GM19452 (cell line): ENCODE results near the gene SCN8A.
"Not testable (repeated sequence)": the region's sequence is repeated elsewhere in the genome, so short reads cannot be mapped to it uniquely, and the experiment has no call there.

Experiments
- ATAC-seq: cut with Tn5 transposase; IDR thresholded peaks from one replicate; pipeline ENCODE4 v1.9.1; 2021; ENCODE audit not compliant: unreplicated experiment

SCN8A gene

DNA sequence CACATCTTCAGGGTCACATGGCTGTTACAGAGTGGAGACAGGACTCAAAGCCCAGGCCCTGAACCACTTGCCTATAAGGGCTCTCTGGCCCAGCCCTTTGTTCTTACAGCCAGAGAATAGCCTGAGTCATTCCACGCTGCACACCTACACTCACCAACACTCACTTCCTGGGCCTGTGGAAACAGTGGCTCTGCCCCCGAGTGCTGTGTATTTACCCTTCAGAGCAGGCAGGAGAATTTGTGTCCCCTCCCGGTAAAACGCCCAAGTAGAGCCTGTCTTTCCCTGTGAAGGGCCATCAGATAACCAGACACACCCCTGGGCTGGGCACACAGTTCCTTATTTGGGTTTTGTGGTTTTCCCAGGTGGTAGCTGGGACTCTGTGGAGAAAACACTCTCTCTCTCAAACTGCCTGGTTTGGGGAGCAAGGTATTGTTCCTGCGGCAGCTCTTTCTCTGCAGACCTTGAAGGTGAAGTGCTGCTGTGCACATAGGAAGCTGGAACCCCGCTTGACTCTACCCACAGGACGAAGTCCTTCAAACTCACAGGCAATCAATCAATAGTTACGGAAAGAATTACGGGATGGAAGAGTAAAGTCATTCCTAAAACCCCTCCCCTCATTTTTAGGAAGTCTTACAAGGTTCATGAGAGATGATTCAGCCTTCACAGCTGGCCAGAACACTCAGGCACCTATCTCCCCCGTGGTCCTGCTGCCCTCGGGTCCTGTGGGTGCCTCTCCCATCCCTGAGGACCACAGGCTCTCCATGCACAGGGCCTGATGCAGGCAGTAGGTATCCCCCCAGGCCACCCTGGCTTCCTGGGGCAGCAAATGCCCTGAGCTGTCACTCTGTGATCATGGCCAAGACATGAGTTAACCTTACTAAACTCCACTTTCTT lies 237.1 kb downstream of the SCN8A start:
- no peak for ATAC-seq

- no peak for ATAC-seq
Measured at GRCh38 chr12:51829011-51829481, 238.0 kb downstream of the SCN8A start.

GRCh38 chr12:51829641-51830040 lies 238.6 kb downstream of the SCN8A start:
- ATAC-seq: no peak

GRCh38 chr12:51831817-51832216 lies 240.8 kb downstream of the SCN8A start:
- ATAC-seq: not testable (repeated sequence)

- ATAC-seq: no peak
Measured at GRCh38 chr12:51832354-51833107, 241.5 kb downstream of the SCN8A start.

GRCh38 chr12:51833448-51834227 lies 242.6 kb downstream of the SCN8A start:
- no peak for ATAC-seq

DNA sequence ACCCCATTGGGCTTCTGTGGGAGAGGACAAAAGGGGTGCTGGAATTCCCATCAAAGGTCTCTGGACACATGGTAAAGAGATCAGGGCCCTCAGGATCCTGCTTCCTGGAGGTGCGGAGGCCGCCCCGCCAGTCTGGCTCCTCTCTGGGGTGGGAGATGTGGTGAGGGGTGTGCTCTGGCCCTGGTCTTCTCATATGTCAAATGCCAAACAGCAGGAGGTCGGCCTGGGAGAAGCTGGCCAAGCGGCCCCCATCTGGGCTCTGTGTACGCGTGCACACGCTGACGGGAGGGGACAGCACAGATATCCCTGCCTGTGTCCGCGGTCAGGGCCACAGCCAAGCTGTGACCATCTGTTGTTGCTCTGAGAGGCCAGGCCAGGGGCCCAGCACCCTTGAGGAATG lies 243.4 kb downstream of the SCN8A start:
- ATAC-seq: no peak

DNA sequence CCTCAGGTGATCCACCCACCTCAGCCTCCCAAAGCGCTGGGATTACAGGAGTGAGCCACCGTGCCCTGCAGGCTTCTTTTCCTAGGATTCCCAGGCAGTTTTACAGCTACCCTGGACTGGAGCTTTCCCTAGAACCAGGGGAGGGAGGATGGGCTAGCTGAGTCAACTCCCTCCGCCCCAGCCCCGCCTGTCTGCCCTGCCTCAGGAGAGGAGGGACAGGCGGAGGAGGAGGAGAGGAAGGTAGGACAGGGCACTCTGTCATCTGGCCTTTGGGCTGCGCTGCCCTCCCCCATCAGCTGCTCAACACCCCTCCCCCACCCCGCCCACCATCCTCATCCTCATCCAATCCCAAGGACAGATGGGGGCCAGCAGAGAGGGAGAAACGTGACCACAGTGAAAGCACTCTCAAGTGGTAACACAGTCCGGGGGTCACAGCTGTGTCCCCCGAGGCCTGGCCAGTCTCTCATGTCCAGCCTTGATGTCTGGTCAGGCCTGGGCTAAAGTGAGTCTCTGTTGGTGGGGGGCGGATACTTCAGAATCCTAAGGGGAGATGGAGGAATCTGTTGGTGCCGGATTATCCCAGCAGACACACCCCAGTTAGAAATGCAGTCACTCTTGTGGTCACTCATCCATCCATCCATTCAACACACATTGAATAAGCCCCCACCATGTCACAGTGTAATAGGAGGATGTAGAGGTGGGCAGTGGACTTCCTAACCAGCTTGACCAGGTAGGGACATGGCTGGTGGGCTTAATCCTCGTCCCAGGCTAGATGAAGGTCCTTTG lies 245.2 kb downstream of the SCN8A start:
- no peak for ATAC-seq

GRCh38 chr12:51836827-51837173 lies 245.8 kb downstream of the SCN8A start:
- no peak for ATAC-seq

DNA sequence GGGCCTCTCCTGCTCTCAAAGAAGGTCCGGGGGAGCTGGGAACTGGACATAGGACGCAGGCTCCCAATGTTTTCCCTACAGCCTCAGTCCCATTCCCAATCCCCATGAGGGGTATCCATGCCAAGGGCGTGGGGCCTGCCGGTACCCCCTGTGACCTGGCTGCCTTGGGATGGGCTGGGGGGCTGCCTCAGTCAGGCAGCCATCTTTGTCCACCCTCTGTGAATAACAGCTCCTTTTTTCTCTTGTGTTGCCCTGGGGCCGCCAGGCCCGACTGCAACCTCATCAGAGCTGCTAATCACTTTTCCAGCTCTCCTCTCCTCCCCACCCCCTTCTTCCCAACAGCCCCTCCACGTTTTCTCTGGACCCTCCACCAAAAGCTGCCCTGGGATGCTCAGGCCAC lies 246.3 kb downstream of the SCN8A start:
- no peak for ATAC-seq

DNA sequence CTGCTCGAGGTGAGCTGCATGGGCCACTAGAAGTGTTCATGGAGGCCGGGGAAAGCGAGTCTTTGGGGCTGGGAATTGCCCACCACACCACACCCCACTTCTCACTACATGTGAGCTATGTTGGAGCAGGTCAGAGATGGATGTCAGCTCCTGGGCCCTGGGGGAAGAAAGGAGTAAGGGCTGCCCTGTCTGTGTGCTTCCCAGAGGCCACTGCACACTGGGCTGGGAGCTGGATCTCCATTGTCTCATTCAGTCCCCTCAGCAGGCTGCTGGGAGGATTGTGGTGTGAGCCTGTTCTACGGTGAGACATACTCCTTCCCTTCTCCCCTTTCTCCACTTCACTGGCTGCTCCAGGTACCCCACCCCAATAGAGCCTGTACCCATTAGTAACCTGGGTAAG lies 247.0 kb downstream of the SCN8A start:
- no peak for ATAC-seq

- ATAC-seq: no peak
Measured at GRCh38 chr12:51838762-51839161, 247.7 kb downstream of the SCN8A start.

- no peak for ATAC-seq
Measured at GRCh38 chr12:51839310-51839947, 248.4 kb downstream of the SCN8A start.

DNA sequence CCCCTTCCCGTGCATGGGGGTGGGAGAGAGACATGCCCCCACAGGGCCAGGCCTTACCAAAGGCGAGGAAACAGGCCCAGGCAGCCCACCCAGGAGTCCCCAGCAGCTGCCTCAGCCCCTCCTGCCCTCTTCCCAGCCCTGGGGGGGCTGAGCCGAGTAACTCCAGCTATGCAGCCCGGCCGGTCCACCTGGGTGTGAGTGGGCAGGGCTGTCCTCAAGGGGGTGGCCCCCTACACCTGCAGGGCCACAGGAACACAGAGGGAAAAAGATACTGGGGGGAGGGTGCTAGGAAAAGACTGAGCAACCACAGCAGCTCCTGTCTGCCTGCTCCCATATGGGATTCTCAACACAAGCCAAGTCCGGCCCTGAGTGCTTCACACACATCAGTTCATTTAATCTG lies 249.9 kb downstream of the SCN8A start:
- no peak for ATAC-seq

- no peak for ATAC-seq
Measured at GRCh38 chr12:51841727-51842126, 250.7 kb downstream of the SCN8A start.

- no peak for ATAC-seq
Measured at GRCh38 chr12:51844854-51845253, 253.8 kb downstream of the SCN8A start.

DNA sequence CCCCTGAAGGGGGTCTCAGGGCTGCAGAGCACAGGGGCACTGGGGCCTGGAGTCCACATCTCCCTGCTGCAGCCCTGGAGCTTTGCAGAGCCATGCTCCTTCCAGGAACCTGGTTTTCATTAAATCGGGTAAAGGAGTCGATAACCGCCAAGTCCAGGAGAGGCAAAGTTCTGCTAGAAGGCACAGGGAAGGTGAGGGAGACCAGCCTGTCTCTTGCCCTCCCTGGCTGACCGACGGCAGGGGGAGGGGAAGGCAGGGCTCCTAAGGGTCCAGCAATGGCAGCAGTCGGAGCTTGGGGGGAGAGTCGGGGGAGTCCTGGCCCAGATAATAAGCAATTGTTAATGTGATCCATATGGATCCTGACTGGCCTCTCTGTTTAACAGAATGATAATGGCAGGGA lies 254.4 kb downstream of the SCN8A start:
- ATAC-seq: no peak

DNA sequence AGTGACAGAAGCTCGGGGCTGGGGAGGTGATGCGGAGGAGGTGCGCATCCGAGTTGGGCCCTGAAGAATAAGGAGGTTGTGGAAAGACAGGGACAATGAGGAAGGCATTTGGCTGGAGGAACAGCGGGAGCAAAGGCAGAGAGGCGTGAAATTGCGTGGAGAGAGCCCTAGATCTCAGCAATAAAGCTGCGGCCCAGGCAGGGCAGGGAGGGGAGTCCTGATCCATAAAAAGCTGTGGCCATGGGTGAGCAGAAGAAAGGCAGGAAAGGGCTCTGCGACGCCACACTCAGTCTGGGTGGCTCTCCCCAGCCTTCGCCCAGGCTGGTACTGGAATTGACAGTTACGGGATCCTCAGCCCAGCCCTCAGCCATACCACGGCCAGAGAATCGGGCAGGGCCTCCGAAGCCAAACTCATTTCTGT lies 255.2 kb downstream of the SCN8A start:
- no peak for ATAC-seq

GRCh38 chr12:51846911-51847642 lies 256.0 kb downstream of the SCN8A start:
- no peak for ATAC-seq
